Liver (tissue), 9 donors: Measurements from ENCODE around the gene MBP. TPM values are rescaled to one million over a fixed set of nuclear protein-coding genes. Genes with fewer than 3 reads are reported as not detected.

Experiments
- DNase-seq: peaks from one replicate; pipeline ENCODE4 v3.0.0-alpha.2; 2017; ENCODE audit warnings: low spot score
- H3K27ac ChIP-seq, 2 donors: one replicate each; pipeline ENCODE4 v1.7.0; 2013; ENCODE audit warnings: inconsistent platforms in 2 of 2, low read length in 2 of 2, control low read depth in 1 of 2, low read depth in 1 of 2, mild to moderate bottlenecking in 1 of 2
- H3K27me3 ChIP-seq, 4 donors: one replicate each; pipeline versions ENCODE4 v1.6.1 to v1.7.0; 2013; ENCODE audit warnings: low read length in 3 of 4, inconsistent platforms in 1 of 4, mild to moderate bottlenecking in 1 of 4, moderate library complexity in 1 of 4; ENCODE audit not compliant: control insufficient read depth in 4 of 4, insufficient read depth in 4 of 4
- H3K36me3 ChIP-seq, 4 donors: one replicate each; pipeline versions ENCODE4 v1.6.1 to v1.7.0; 2013; ENCODE audit warnings: low read length in 3 of 4, mild to moderate bottlenecking in 3 of 4, low read depth in 1 of 4, moderate library complexity in 1 of 4; ENCODE audit not compliant: control insufficient read depth in 4 of 4, insufficient read depth in 3 of 4
- H3K4me1 ChIP-seq, 4 donors: one replicate each; pipeline versions ENCODE4 v1.6.1 to v1.7.0; 2013; ENCODE audit warnings: low read length in 3 of 4, mild to moderate bottlenecking in 3 of 4, moderate library complexity in 1 of 4; ENCODE audit not compliant: control insufficient read depth in 4 of 4, insufficient read depth in 4 of 4
- H3K4me3 ChIP-seq, 3 donors: one replicate each; pipeline versions ENCODE4 v1.6.1 to v1.7.0; 2013; ENCODE audit warnings: low read length in 3 of 3, control low read depth in 1 of 3, low read depth in 1 of 3, mild to moderate bottlenecking in 1 of 3
- H3K9ac ChIP-seq, 2 donors: one replicate each; pipeline ENCODE4 v1.7.0; 2013; ENCODE audit warnings: low read length in 2 of 2, mild to moderate bottlenecking in 2 of 2, moderate library complexity in 2 of 2, control low read depth in 1 of 2, low read depth in 1 of 2
- H3K9me3 ChIP-seq, 4 donors: one replicate each; pipeline versions ENCODE4 v1.6.1 to v1.7.0; 2013; ENCODE audit warnings: low read length in 3 of 4; ENCODE audit not compliant: control insufficient read depth in 4 of 4
- ATF3 ChIP-seq: IDR thresholded peaks from 2 replicates; pipeline ENCODE4 v1.6.1; 2016; ENCODE audit warnings: antibody characterized with exemption
- CTCF ChIP-seq: fragments of 150-350 bp; IDR thresholded peaks from 2 replicates; pipeline ENCODE4 v1.5.1; 2017; ENCODE audit warnings: improper control_type of control experiment, low read depth, low read length; ENCODE audit not compliant: missing input control
- EGR1 ChIP-seq, 2 donors: IDR thresholded peaks; 2 replicates each; pipeline ENCODE4 v1.6.1; 2016 to 2018; ENCODE audit warnings: antibody characterized with exemption in 2 of 2, low read depth in 2 of 2
- GABPA ChIP-seq, 2 donors: IDR thresholded peaks in 1 of 2; conservative IDR thresholded peaks in 1 of 2; 2 replicates each; pipeline ENCODE4 v1.6.1; 2016; ENCODE audit warnings: antibody characterized with exemption in 2 of 2, mild to moderate bottlenecking in 1 of 2, moderate library complexity in 1 of 2
- HNF4A ChIP-seq, 2 donors: conservative IDR thresholded peaks; 2 replicates each; pipeline ENCODE4 v1.6.1; 2016; ENCODE audit warnings: antibody characterized with exemption in 2 of 2, mild to moderate bottlenecking in 2 of 2
- JUND ChIP-seq, 2 donors: IDR thresholded peaks; 2 replicates each; pipeline ENCODE4 v1.6.1; 2016; ENCODE audit warnings: antibody characterized with exemption in 2 of 2
- NR2F2 ChIP-seq: IDR thresholded peaks from 2 replicates; pipeline ENCODE4 v1.6.1; 2016; ENCODE audit warnings: antibody characterized with exemption
- RAD21 ChIP-seq, 2 donors: IDR thresholded peaks; 2 replicates each; pipeline ENCODE4 v1.6.1; 2016; ENCODE audit warnings: antibody characterized with exemption in 2 of 2, mild to moderate bottlenecking in 2 of 2
- RXRA ChIP-seq, 2 donors: IDR thresholded peaks; 2 replicates each; pipeline ENCODE4 v1.6.1; 2017 to 2018; ENCODE audit warnings: antibody characterized with exemption in 2 of 2, mild to moderate bottlenecking in 1 of 2
- SP1 ChIP-seq: IDR thresholded peaks from 2 replicates; pipeline ENCODE4 v1.6.1; 2018; ENCODE audit warnings: antibody characterized with exemption, mild to moderate bottlenecking
- TAF1 ChIP-seq: conservative IDR thresholded peaks from 2 replicates; pipeline ENCODE4 v1.6.1; 2016; ENCODE audit warnings: antibody characterized with exemption, mild to moderate bottlenecking
- YY1 ChIP-seq: IDR thresholded peaks from 2 replicates; pipeline ENCODE4 v1.6.1; 2016; ENCODE audit warnings: antibody characterized with exemption, mild to moderate bottlenecking
- WGBS: extraction: QIAGEN DNeasy Blood & Tissue Kit; methylation state at CpG from one replicate; pipeline ENCODE4 v1.1.7; 2013; 5-methylcytosine and 5-hydroxymethylcytosine counted together
- polyA plus RNA-seq, 2 donors: library from polyadenylated mRNA; stranded (reverse) in 1 of 2; unstranded in 1 of 2; fragments of 200-250 nt in 1 of 2; fragments of >200 nt in 1 of 2; fragmentation: Nextera tagmentation in 1 of 2; extraction: Ambion mirVana in 1 of 2; gene quantifications; one replicate each; pipeline versions ENCODE4 v1.2.1 to v1.2.3, GENCODE V29; 2013 to 2015
- total RNA-seq, 2 donors: library from RNA; depleted of rRNA; stranded (reverse); fragments of >200 nt; gene quantifications; one replicate each; pipeline ENCODE4 v1.2.3, GENCODE V29; 2014
- TF ChIP-seq, protein P1 (sequence below): IDR thresholded peaks from 2 replicates; pipeline ENCODE4 v1.6.1; 2016; ENCODE audit warnings: antibody characterized with exemption, mild to moderate bottlenecking
- TF ChIP-seq, protein P2 (sequence below): IDR thresholded peaks from 2 replicates; pipeline ENCODE4 v1.6.1; 2016; ENCODE audit warnings: antibody characterized with exemption
- donor health status: healthy.
- donor health status: healthy.
- donor health status: healthy.
- donor health status: healthy.
- donor health status: healthy.

The MBP gene
- total and polyA plus RNA-seq, 4 donors: 9.7 to 23.3 (median 17.7) TPM

GRCh38 chr18:77049938-77050337 lies 82.6 kb downstream of the MBP start (continued):
- TF ChIP-seq, protein P1, sequence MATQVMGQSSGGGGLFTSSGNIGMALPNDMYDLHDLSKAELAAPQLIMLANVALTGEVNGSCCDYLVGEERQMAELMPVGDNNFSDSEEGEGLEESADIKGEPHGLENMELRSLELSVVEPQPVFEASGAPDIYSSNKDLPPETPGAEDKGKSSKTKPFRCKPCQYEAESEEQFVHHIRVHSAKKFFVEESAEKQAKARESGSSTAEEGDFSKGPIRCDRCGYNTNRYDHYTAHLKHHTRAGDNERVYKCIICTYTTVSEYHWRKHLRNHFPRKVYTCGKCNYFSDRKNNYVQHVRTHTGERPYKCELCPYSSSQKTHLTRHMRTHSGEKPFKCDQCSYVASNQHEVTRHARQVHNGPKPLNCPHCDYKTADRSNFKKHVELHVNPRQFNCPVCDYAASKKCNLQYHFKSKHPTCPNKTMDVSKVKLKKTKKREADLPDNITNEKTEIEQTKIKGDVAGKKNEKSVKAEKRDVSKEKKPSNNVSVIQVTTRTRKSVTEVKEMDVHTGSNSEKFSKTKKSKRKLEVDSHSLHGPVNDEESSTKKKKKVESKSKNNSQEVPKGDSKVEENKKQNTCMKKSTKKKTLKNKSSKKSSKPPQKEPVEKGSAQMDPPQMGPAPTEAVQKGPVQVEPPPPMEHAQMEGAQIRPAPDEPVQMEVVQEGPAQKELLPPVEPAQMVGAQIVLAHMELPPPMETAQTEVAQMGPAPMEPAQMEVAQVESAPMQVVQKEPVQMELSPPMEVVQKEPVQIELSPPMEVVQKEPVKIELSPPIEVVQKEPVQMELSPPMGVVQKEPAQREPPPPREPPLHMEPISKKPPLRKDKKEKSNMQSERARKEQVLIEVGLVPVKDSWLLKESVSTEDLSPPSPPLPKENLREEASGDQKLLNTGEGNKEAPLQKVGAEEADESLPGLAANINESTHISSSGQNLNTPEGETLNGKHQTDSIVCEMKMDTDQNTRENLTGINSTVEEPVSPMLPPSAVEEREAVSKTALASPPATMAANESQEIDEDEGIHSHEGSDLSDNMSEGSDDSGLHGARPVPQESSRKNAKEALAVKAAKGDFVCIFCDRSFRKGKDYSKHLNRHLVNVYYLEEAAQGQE: no peak
- TF ChIP-seq YY1 (no peak), RXRA (IDR thresholded peaks at IDR 0.05) (no peak), NR2F2 (no peak)
- TF ChIP-seq, protein P2, sequence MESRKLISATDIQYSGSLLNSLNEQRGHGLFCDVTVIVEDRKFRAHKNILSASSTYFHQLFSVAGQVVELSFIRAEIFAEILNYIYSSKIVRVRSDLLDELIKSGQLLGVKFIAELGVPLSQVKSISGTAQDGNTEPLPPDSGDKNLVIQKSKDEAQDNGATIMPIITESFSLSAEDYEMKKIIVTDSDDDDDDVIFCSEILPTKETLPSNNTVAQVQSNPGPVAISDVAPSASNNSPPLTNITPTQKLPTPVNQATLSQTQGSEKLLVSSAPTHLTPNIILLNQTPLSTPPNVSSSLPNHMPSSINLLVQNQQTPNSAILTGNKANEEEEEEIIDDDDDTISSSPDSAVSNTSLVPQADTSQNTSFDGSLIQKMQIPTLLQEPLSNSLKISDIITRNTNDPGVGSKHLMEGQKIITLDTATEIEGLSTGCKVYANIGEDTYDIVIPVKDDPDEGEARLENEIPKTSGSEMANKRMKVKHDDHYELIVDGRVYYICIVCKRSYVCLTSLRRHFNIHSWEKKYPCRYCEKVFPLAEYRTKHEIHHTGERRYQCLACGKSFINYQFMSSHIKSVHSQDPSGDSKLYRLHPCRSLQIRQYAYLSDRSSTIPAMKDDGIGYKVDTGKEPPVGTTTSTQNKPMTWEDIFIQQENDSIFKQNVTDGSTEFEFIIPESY: no peak

DNA sequence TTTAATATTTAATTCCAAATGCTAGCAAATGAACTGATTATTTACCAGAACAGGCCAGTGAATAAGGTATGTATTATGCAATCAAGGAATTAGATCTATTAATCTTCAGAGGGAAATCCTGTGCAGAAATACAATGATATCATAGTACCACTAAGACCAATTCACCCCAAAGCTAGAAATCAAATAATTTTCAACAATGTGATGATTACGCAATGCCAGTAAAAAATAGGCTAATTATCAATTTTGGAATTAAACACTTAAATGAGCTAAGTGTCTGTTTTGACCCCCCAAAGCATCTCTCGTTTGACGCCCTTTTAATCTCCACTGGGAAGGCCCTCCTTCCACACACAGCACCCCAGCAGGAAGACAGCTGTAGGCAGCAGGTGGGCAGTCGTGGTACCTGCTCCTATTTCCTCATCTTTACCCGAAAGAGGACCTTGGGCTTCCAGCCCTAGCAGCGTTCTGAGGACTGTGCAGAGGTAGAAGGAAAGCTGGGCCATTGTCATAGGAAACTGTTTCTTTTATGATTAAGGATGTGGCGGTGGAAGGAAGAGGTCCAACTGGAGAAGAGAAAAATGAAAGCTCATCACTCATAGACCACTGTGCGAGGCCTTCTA lies 84.7 kb downstream of the MBP start:
- peaks cover 0 to under 1% (median 0%) of the 10 kb centered on the region in 4 donors for H3K4me1 ChIP-seq
- WGBS: 85% methylated on average over 8 of the region's 8 CpGs
- H3K27ac ChIP-seq: no peak overlapping the region
- no peaks in the 10 kb centered on the region for H3K27me3 ChIP-seq
- H3K4me3 ChIP-seq: no peak overlapping the region
- H3K36me3 ChIP-seq: peaks cover 0 to 21% (median 9%) of the 10 kb centered on the region in 4 donors
- TF ChIP-seq JUND (IDR thresholded peaks at IDR 0.05): no peak
- TF ChIP-seq SP1: no peak
- TF ChIP-seq YY1: no peak
- TF ChIP-seq CTCF: no peak
- no peak for TF ChIP-seq ATF3
- no peak for TF ChIP-seq GABPA (IDR thresholded peaks at IDR 0.05 in 1 of 2, conservative IDR thresholded peaks at IDR 0.05 in 1 of 2)
- no peak for TF ChIP-seq HNF4A (conservative IDR thresholded peaks at IDR 0.05)
- no peak for TF ChIP-seq NR2F2
- DNase-seq: no peak
- H3K9me3 ChIP-seq: no peaks in the 10 kb centered on the region
- H3K9ac ChIP-seq: no peak overlapping the region

DNA sequence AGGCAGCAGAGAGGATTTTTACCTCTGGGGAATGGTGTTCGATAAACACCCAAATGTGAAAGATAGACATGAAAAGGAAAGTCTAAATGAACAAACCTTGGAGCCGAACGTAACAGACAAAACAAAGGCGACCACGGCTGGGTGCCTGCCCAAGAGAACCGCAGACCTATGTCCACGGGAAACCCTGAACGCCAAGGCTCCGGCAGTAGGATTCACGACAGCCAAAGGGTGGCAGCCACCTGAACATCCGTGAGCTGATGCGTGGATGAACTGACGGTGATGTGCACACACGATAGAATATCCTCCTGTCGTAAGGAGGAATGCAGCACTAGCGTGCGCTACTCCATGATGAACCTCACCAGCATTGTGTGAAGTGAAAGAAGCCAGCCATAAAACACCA lies 85.6 kb downstream of the MBP start:
- H3K9me3 ChIP-seq: no peaks in the 10 kb centered on the region
- H3K27ac ChIP-seq: no peak overlapping the region
- no peak for DNase-seq
- H3K4me1 ChIP-seq: no peaks in the 10 kb centered on the region
- no peaks in the 10 kb centered on the region for H3K27me3 ChIP-seq
- no peak overlapping the region for H3K9ac ChIP-seq
- no peak overlapping the region for H3K4me3 ChIP-seq
- peaks cover 0 to 21% (median 9%) of the 10 kb centered on the region in 4 donors for H3K36me3 ChIP-seq
- 96% methylated on average over 17 of the region's 17 CpGs for WGBS
- TF ChIP-seq EGR1 (IDR thresholded peaks at IDR 0.05; ENCODE audit: low read depth in 2 of 2) (no peak), NR2F2 (no peak), RXRA (IDR thresholded peaks at IDR 0.05) (no peak), JUND (IDR thresholded peaks at IDR 0.05) (no peak), RAD21 (IDR thresholded peaks at IDR 0.05) (no peak), TAF1 (no peak), GABPA (IDR thresholded peaks at IDR 0.05 in 1 of 2, conservative IDR thresholded peaks at IDR 0.05 in 1 of 2) (no peak)
- TF ChIP-seq, protein P2: no peak
- TF ChIP-seq, protein P1: no peak
